ENCODE measurements around the gene TEX48.

DNA sequence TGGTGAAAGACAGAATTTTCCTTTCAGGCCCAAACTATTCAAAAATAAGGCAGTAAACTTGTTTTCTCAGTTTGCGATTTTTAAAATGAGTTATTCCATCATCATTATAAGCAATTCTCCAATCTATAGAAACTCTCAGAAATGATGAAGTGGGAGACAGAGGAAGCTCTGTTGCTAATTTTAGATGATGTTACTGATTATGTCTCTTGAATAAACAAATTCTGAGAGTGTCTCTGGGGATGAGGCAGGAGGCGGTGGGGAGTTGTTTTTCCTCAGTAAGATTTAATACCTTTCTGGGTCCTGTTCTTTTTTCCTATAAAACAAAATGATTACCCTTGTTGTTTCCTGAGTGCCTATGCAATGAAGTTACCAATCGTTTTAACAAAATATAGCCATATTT, 43.9 kb upstream of the TEX48 start:
- no peak for TF ChIP-seq POLR2A (IDR thresholded peaks at IDR 0.05)
- TF ChIP-seq, protein P1, sequence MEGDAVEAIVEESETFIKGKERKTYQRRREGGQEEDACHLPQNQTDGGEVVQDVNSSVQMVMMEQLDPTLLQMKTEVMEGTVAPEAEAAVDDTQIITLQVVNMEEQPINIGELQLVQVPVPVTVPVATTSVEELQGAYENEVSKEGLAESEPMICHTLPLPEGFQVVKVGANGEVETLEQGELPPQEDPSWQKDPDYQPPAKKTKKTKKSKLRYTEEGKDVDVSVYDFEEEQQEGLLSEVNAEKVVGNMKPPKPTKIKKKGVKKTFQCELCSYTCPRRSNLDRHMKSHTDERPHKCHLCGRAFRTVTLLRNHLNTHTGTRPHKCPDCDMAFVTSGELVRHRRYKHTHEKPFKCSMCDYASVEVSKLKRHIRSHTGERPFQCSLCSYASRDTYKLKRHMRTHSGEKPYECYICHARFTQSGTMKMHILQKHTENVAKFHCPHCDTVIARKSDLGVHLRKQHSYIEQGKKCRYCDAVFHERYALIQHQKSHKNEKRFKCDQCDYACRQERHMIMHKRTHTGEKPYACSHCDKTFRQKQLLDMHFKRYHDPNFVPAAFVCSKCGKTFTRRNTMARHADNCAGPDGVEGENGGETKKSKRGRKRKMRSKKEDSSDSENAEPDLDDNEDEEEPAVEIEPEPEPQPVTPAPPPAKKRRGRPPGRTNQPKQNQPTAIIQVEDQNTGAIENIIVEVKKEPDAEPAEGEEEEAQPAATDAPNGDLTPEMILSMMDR (IDR thresholded peaks at IDR 0.05): no peak

All from transverse colon (tissue), 3 donors.